GM18511 (cell line): ENCODE results near the gene CBX7.

Experiments
- ATAC-seq: cut with Tn5 transposase; IDR thresholded peaks from one replicate; pipeline ENCODE4 v1.9.1; 2021; ENCODE audit warnings: mild to moderate bottlenecking, moderate library complexity; ENCODE audit not compliant: unreplicated experiment

Gene CBX7

DNA sequence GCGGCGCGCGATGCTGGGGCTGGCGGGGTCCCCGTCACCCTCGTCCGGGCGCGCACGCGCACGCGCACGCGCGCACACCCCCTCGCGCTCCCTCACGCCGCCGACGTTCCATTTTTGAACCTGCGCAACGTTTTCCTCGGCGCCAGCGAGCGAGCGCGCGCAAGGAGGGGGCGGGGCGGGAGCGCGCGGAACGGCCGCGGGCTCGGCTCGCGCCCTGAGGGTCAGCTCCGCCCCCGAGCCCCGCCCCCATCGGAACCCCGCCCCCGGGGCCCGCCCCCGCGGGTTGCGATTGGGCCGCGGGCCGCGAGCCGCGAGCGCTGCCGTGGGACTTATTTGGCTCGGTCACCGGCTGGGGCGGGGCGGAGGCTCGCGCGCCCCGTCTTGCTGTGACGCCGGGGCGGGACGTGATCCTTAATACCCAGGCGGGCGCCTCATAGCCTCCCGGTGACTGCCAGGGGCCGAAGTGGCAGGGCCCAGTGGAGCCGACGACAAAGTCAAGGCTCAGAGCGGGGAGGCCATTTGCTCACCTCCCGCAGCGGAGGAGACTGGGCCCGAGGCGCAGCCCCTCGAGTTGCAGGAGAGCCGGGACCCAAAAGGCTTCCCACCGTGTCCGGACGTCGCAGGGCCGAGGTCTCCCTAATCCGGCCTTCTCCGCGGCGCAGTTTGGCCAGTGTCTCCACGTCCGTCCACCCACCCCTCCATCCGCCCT lies at the start of gene CBX7:
Gene CBX7 (minus strand): TSS at position 170 of the 709 bp plus-strand sequence. CDS start 236 bp downstream, outside the sequence.
- peak; percentile 79 for ATAC-seq

DNA sequence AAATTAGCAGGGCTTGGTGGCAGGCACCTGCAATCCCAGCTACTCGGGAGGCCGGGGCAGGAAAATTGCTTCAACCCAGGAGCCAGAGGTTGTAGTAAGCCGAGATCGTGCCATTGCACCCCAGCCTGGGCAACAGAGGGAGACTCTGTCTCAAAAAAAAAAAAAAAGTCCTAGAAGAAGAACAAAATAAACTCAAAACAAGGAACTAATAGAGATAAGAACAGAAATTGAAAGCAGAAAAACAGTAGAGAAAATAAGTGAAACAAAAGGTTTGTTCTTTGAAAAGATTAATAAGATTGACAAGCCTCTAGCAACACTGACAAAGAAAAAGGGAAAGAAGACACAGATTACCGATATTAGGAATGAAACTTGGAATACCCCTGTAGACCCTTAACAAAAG lies 45.1 kb upstream of the CBX7 start:
- ATAC-seq, result no peak

DNA sequence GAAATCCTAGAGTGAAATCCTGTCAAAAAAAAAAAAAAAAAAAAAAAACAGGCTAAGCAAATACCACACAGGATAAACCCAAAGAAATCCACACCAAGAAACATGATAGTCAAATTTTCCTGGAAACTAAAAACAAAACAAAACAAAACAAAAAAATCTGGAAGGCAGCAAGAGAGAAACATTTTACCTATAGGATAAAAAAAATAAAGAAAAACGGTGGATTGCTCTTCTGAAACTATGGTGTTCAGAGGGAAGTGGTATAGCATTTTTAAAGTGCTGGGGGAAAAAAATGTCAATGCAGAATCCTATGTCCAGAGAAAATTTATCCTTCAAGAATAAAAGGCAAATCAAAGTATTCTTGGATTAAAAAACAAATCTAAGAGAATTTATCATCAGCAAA lies 41.6 kb upstream of the CBX7 start:
- ATAC-seq, result no peak

DNA sequence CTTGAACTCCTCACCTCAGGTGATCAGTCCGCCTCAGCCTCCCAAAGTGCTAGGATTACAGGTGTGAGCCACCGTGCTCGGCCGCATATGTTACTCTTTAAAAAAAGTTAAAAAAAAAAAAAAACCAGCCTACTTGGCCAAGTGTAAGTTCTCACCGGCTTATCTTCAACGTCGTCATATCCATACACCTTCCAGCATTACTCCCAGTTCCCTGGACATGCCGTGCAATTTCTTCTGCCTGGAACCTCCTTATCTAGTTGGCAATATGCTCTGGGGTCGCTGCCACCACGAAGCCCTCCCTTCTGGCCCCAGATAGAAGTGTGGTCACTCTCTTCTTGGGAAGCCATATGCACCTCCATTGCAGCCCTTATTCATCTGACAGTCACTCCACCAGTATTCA lies 36.3 kb upstream of the CBX7 start:
- ATAC-seq, result no peak

DNA sequence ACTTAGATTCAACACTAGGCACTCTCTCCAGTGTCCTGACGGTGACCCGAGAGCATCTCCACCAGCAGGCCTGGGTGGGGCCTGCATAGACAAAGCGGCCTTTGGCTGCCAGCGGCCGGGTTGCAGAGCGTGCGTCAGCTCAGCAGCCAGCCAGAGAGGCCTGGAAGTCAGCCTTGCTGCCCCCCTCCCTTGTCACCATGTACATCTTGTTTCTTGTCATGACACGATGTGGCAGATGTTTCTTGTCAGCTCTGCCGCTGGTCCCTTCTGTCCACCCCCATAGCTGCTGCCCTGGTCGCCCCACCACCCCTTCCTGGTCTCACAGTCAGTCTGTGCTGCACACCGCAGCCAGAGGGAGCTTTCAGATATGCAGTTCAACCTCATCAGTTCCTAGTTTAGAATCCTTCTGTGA lies 33.1 kb upstream of the CBX7 start:
- no peak for ATAC-seq

DNA sequence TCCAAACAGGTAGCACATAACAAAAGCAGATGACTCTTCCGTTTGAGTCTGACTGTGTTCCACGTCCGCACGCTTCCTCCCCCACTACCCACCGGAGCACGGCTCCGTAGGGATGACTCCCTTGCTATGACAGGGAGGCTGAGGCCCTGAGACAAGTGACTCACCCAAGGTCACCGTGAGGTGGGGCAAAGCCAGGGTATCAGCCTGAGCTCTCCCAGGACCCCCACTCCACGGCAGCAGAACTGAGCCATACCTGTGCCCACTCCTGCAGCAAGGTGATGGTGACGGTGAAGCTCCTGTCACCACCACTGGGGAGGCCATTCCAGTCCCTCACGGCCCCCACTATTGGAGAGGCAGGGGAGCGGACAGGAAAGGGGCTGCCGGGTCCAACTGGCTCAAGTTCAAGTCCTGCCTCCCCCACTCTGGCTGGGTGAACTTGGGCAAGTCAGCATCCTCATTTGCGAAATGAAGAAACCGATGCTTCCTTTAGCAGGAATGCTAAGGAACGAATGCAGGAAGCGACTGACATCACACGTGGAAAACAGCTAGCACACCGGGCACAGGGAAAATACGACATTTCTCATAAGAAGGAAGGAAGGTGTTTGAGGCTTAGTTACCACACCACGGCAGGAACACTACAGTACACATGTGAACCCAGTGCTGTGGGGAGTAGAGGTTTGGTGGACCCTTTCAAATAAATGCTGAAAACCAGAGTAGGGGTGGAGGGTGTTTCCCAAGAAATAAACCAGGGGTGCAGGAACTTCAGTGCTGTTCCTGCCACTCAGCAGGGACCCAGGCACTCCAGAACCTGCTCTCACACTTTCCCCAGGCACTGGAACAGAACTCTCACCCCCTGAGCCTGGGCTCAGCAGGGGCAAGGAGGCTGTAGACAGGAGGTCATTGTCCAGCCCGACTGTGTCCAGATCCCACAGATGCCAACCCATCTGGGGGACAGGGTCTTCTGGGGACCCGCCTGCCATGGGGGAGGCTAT lies 32.4 kb upstream of the CBX7 start:
- no peak for ATAC-seq

DNA sequence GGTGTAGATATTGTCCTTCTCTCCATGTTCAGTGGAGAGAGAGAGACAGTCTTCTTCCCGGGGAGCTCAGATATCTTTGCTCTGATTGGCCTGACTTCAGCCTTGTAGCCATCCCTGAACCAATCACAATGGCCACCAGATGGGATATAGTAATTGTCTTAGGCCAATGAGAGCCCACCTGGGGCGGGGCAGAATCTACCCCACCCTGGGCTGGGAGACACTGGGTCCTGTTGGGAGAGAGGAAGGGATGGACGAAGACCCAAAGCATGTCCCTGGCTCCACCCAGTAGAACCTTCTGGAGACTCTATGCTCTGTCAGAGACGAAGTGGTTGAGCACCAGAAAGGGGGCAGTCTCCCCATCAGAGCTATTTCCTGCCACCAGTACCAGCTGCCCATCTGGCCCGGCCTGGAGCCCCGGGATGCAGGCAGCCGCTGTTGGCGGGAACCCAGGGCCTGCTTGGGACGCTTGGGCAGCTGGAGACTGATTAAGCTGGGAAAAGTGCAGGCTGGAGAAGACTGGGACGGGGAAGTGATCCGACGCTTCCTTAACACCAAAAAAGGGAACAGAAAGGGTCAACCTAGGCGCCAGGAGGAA lies 31.6 kb upstream of the CBX7 start:
- no peak for ATAC-seq

DNA sequence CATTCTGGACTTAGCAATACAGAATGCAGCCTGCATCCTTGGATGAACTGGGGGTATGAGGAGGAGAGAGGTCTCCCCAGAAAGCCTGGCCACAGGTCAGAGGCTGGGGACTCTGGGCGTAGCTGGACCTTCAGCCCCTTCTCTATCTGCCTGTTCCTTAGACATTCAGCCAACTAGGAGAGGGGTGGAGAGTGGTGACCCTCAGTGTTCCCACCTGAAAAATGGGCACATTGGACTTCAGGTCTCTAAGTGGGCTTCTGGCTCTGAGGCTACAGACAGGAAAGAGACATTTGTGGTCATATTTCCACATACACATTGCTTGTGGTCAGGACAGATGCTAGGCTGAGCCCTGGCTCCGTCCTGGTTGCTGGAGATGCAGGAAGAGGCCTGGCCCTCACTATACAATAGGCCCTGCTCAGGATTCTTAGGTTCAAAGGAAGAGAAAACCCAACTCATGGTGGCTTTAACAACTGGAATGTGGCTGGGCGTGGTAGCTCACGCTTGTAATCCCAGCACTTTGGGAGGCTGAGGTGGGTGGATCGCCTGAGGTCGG lies 30.1 kb upstream of the CBX7 start:
- ATAC-seq, result no peak

DNA sequence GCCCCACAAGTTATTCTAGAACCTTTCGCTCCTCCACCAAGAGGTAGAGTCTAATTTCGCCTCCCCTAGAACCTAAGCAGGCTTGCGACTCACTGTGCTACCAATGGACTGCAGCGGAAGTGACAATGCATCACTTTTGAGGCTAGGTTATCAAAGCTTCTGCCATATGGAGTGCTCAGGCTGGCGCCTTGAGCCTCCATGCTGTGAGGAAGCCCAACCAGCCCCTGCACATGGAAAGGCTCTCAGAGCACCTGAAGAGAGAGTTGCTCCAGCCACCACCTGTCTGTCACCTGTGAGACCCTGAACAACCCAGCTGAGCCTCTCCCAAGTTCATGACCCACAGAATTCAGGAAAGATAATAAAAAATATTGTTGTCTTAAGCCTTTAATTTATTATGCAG lies 29.3 kb upstream of the CBX7 start:
- ATAC-seq, result no peak

DNA sequence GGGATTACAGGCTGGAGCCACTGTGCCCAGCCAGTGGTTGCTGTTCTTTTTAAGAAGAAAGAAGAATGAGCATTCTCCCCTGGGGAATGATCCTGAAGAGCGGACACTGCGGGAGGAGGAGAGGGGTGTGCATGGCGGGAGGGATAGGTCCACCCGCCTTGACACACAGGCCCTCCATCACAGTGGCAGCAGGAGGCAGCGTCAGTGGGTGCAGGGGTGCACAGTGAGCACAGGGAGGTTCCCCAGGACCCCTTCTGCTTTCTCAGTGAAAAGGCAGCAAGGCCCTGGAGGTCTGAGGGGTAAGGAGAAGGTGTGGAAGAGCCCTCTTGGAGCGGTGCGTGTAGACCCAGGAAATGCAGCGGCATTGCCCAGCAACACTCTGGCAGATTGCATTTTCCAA lies 28.9 kb upstream of the CBX7 start:
- ATAC-seq, result no peak

DNA sequence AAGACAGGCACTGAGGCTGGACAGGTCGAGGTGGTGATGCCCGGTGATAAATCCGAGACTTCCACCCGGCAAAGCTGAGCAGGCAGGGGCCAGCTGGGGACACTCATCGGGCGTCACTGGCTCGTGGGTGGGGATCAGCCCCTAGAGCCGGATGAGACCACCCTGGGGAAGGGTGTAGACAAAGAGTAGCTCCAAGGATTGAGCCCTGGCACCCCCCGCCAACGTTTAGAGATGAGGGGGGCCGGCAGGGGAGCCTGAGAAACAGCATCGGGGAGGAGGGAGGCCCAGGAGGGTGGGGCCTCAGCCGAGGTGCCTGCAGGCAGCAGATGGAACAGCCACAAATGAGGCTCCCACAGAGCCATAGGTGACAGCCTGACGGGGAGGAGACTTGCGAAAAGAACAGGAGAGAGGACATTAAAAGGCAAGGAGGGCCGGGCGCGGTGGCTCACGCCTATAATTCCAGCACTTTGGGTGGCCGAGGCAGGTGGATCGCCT lies 27.4 kb upstream of the CBX7 start:
- no peak for ATAC-seq

DNA sequence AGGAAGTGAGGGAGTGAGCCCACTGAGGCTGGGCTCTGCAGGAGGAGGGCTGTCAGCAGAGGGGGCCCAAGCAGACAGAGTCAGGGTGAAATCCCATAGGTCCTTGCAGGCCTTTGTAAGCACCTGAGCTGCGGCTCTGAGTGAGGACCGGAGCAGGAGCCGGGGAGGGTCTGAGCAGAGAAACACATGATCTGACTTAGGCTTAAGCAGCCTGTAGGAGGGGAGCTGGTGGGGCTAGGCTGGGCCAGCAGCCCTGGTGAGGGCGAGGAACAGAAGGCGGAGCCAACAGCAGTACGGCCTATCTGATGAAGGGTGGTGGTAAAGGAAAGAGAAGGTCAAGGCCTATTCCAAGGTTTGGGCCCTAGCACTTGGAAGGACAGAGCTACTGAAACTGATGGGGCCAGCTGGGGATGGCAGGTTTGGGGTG lies 26.9 kb upstream of the CBX7 start:
- ATAC-seq, result no peak

DNA sequence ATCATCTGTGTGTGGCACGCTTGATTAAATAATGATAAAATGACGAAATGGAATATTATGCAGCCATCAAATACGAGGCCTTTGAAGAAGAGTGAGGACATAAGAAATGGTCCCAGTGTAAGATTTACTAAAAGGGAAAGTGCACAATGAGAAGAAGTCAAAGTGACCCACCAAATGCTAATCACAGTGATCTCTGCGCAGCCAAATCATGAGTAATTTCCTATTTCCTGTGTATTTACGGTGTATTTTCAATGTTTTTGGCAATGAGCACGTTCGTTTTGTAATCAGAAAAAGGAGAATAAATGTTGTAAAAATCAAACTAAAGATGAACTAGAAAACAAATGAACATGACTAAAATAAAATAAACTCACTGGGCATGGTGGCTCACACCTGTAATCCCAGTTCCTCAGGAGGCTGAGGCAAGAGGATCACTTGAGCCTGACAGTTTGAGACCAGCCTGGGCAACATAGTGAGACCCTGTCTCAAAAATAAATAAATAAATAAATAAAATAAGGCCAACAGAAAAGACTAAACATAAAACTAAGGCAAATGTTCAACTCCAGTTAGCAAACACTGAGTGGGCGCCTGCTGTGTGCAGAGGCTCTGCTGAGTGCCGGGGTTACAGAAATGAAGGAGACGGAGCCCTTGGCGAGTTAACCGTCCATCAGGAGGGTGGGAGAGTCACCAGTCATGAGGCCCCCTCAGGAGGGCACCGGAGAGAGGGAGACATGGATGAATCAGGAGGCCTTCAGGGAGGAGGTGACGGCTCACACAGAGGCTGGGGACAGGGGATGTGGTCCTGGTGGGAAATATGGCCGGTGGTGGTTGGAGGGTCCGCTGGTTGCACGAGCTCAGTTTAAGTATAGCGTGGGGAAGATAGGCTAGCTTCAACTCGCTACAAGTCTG lies 26.0 kb upstream of the CBX7 start:
- no peak for ATAC-seq

DNA sequence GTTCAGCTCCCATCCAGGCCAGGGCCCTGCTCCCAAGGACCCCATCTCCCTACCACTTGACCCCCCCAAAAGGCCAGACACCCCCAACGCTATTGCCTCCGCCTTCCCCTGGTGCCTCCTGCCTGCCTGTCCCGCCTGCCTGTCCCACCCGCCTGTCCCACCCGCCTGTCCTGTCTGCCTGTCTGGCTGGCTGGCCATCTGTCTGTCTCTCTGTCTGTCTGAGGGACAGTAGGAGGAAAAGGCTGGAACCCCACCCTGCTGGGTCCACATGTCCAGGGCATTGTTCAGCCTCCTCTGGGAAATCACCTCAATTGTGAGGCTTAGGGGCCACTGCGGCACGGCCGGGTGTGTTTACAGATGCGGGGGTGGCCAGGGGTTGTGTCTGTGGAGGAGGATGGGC lies 25.3 kb upstream of the CBX7 start:
- no peak for ATAC-seq

DNA sequence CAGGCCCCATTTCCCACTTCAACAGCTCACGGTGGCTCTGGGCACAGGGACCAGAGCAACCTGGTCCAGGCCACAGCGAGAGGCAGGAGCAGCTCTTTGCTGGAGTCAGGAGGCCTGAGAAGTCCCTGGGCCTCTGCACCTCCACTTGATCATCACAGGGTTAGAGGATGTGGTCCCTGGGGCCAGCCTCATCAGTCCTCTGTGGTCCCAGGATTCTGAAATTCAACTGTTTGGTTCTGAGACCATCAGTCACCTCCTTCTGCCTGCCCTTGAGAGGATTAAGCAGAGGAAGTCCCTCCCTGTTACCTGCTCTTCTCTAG lies 24.9 kb upstream of the CBX7 start:
- no peak for ATAC-seq

DNA sequence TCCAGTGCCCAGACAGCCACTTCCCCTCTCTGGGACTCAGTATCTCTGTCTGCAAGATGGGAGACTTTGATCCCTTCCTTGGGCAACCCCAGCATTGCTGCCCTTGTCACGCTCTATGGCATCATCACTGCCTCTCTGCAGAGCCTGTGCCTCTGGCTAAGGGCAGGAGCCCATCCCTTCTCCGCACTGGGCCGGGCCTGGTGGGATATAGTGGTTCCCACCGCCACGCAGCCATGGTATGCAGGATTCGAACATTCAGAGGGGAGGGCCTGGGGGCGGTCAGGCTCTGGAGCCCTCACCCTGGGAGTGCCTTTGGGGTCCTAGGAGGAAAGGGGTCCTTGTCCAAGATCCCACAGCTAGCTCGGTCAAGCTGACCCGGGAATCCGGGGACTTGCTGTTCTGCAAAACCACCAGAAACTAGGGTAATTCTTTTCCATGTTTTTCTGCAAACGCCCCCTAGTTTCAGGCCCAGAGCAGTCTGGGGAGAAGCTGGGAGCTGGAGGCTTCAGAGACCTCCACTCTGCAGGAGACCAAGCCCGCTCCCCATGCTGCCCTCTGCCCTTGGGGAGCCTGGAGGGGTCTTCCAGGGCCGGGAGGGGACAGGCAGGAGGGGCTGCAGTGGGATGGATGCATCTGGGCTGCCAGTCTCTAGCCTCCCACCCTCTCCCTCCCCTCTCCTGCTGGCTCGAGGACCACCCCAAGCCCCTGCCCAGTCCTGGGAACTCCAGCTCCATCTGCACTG lies 24.4 kb upstream of the CBX7 start:
- ATAC-seq, result no peak

DNA sequence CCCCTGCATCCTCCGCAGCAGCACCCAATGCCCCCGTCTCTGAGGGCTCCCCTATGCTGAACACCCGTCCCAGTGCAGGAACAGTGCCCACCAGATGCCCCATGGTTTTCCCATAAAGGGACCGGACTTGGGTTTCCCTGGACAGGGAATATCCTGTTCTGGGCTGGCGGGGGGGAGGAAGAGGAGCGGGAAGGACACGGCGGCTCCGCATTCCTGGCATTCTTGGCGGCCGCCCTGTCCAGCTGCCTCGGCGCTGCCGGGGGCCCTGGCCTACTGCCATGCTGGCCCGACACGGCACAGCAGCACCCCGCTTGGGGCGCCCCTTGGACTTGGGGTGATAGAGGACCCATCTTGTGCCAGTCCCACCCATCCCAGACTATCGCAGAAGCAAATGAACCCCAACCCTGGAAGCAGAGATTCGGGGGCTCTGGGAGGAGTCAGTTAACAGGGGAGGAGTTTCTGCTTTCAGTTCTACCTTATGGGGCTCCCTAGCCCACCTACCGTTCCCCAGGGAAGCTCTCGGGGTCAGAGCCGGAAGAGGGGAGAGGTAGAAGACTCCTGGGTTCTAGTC lies 23.7 kb upstream of the CBX7 start:
- no peak for ATAC-seq

DNA sequence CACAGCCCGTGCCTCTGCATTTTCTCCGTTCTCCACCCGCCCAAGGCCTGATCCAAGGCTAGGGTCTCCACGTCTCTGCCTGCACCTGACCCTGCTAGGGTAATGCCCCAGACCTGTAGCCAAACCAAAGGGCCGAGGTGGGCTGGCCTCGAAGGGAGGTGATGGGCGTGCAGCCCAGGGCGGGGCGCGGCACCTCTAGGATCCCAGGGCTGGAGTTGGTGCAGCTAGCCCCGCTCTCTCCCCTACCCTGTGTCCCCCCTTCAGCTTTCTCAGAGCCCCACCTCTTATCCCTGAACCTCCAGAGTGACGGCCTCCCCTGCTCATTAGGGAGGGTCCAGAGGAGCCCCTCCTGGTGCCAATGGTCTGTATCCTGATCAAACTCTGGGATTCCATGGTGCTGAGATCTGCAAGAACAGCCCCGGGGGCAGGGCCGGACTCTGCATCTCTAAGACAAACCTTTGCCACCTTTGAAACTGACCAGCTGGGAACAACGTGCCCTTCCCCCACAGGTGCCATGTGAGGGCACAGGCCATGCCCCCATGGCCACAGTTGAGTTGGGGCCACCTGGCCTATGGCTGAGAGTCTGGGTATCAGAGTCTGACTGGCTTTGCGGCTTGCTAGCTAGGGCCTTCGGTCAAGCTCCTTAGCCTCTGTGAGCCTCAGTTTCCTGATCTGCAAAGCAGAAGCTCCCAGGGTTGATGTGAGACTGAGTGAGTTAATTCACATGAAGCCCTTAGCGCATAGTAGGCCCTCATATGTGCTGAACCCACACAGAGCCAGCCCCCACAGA lies 23.1 kb upstream of the CBX7 start:
- no peak for ATAC-seq
